ENCODE results near the gene ETV5. TPM values are rescaled to one million over a fixed set of nuclear protein-coding genes. Genes with fewer than 3 reads are reported as not detected.

ETV5 gene
- total RNA-seq, 4 donors from 2014 or later, result 2.0 to 39.8 (median 13.8) TPM

- no peaks in the 10 kb centered on the region for H3K9me3 ChIP-seq
- no peak overlapping the region for H3K4me3 ChIP-seq
- no peaks in the 10 kb centered on the region for H3K4me1 ChIP-seq
- TF ChIP-seq CTCF (IDR thresholded peaks at IDR 0.05) (no peak), POLR2A (IDR thresholded peaks at IDR 0.05) (no peak)
- H3K27me3 ChIP-seq, result no peaks in the 10 kb centered on the region
- H3K27ac ChIP-seq, result no peak overlapping the region
- no peaks in the 10 kb centered on the region for H3K36me3 ChIP-seq
- no peak for DNase-seq
- intact Hi-C loops (cut with DNase I; ENCODE audit: low total_unique reads), result no loop called here
These were observed 26.7 kb downstream of the ETV5 start for GRCh38 chr3:186082150-186082549.

- Histone ChIP-seq H3K36me3 (no peaks in the 10 kb centered on the region), H3K27me3 (no peaks in the 10 kb centered on the region), H3K4me1 (no peaks in the 10 kb centered on the region), H3K4me3 (no peak overlapping the region), H3K9me3 (no peaks in the 10 kb centered on the region), H3K27ac (no peak overlapping the region)
- TF ChIP-seq POLR2A (IDR thresholded peaks at IDR 0.05) (no peak), CTCF (IDR thresholded peaks at IDR 0.05) (no peak)
- intact Hi-C loops (cut with DNase I; ENCODE audit: low total_unique reads), result no loop called here
- no peak for DNase-seq
These were observed 27.2 kb downstream of the ETV5 start for GRCh38 chr3:186081678-186082077.

- intact Hi-C loops (cut with DNase I; ENCODE audit: low total_unique reads), result no loop called here
- Histone ChIP-seq H3K27me3 (no peaks in the 10 kb centered on the region), H3K27ac (no peak overlapping the region), H3K36me3 (no peaks in the 10 kb centered on the region), H3K9me3 (no peaks in the 10 kb centered on the region), H3K4me1 (no peaks in the 10 kb centered on the region), H3K4me3 (no peak overlapping the region)
- TF ChIP-seq POLR2A (IDR thresholded peaks at IDR 0.05) (no peak), CTCF (IDR thresholded peaks at IDR 0.05) (no peak)
- DNase-seq, result no peak
These were observed 27.9 kb downstream of the ETV5 start for GRCh38 chr3:186080849-186081438.

- Histone ChIP-seq H3K9me3 (no peaks in the 10 kb centered on the region), H3K4me1 (no peaks in the 10 kb centered on the region), H3K27me3 (no peaks in the 10 kb centered on the region), H3K4me3 (no peak overlapping the region), H3K27ac (no peak overlapping the region), H3K36me3 (no peaks in the 10 kb centered on the region)
- intact Hi-C loops (cut with DNase I; ENCODE audit: low total_unique reads), result no loop called here
- no peak for DNase-seq
- TF ChIP-seq CTCF (IDR thresholded peaks at IDR 0.05) (no peak), POLR2A (IDR thresholded peaks at IDR 0.05) (no peak)
These were observed 29.0 kb downstream of the ETV5 start for GRCh38 chr3:186079925-186080324.

- Histone ChIP-seq H3K36me3 (no peaks in the 10 kb centered on the region), H3K27me3 (no peaks in the 10 kb centered on the region), H3K9me3 (no peaks in the 10 kb centered on the region), H3K27ac (no peak overlapping the region), H3K4me3 (no peak overlapping the region), H3K4me1 (no peaks in the 10 kb centered on the region)
- TF ChIP-seq CTCF (IDR thresholded peaks at IDR 0.05) (no peak), POLR2A (IDR thresholded peaks at IDR 0.05) (no peak)
- intact Hi-C loops (cut with DNase I; ENCODE audit: low total_unique reads), result no loop called here
- DNase-seq, result no peak
These were observed 31.4 kb downstream of the ETV5 start for GRCh38 chr3:186077466-186077865.

All from uterus (tissue), 4 donors.